ENCODE data around the gene SFT2D2. TPM values are rescaled to one million over a fixed set of nuclear protein-coding genes. Genes with fewer than 3 reads are reported as not detected.
A peak's percentile ranks its signal among the peaks of the same experiment; 100 is the strongest.

The SFT2D2 gene
- total RNA-seq, 1 donor from 2014 or later, result 87.6 TPM

DNA sequence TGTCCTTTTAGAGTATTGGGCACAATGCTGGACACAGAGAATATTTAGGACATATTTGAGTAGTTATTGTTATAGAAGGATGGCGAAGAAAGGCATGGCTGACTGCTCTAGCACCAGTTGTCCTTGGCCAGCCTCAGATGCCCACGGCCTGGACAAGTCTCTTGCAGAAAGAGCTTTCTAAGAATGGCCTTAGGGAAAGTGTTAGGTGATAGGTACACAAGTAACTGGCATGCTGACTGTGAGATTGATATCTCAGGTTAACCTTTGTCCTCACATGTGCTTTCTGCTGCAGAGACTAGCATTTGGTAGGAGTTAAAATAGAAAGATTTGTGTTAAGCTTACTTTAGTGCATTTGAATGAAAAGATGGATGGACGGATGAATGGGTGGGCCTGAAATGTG, 10.1 kb downstream of the SFT2D2 start:
- Histone ChIP-seq H3K27me3 (no peaks in the 10 kb centered on the region), H3K4me1 (peaks cover 15% of the 10 kb centered on the region), H3K4me3 (no peak overlapping the region), H3K36me3 (peaks cover 97% of the 10 kb centered on the region), H3K9me3 (no peaks in the 10 kb centered on the region), H3K27ac (no peak overlapping the region)
- DNase-seq (no peak), ATAC-seq (no peak)
- TF ChIP-seq, protein P1, sequence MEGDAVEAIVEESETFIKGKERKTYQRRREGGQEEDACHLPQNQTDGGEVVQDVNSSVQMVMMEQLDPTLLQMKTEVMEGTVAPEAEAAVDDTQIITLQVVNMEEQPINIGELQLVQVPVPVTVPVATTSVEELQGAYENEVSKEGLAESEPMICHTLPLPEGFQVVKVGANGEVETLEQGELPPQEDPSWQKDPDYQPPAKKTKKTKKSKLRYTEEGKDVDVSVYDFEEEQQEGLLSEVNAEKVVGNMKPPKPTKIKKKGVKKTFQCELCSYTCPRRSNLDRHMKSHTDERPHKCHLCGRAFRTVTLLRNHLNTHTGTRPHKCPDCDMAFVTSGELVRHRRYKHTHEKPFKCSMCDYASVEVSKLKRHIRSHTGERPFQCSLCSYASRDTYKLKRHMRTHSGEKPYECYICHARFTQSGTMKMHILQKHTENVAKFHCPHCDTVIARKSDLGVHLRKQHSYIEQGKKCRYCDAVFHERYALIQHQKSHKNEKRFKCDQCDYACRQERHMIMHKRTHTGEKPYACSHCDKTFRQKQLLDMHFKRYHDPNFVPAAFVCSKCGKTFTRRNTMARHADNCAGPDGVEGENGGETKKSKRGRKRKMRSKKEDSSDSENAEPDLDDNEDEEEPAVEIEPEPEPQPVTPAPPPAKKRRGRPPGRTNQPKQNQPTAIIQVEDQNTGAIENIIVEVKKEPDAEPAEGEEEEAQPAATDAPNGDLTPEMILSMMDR (IDR thresholded peaks at IDR 0.05), result no peak
- intact Hi-C loops (cut with DNase I), result no loop called here

DNA sequence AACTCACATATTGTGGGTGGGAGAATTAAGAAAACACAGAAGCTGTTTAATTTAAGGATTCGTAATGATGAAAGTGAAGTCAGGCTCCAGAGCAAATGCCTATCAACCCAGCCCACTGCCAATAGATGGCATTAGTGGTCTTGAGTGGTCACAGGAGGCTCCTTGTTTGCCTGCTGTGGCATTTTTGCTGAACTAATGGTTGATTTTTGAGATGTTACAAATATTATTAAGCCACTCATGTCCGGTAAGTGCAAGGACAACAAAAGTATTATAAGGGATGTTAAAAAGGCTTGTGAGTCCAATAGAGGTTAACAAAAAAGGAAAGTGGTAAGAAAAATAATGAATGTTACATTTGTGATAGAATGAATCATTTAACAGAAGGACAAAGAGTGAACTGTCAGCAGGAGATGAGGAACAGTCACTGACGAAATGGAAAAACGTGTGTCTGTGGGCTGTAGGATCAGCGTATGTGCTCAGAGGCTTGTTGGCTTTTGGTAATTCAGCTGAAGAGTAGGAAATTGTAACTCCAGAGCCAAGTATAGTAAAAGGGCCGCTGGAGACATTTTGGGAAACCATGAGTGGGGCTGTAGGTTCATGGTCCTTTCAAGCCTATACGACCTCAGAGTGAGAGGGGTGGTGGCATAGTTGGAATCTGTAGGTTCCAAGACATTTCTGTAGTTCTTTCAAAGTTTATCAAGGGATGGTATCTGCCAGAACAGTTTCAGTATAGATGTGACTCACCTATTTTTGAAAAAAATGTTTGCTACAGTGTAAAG, 11.2 kb downstream of the SFT2D2 start:
- Histone ChIP-seq H3K4me1 (peaks cover 15% of the 10 kb centered on the region), H3K4me3 (no peak overlapping the region), H3K27me3 (no peaks in the 10 kb centered on the region), H3K27ac (no peak overlapping the region), H3K9me3 (no peaks in the 10 kb centered on the region), H3K36me3 (peaks cover 87% of the 10 kb centered on the region)
- TF ChIP-seq, protein P1 (IDR thresholded peaks at IDR 0.05), result no peak
- no peak for DNase-seq
- intact Hi-C loops (cut with DNase I), result no loop called here
- ATAC-seq, result no peak

DNA sequence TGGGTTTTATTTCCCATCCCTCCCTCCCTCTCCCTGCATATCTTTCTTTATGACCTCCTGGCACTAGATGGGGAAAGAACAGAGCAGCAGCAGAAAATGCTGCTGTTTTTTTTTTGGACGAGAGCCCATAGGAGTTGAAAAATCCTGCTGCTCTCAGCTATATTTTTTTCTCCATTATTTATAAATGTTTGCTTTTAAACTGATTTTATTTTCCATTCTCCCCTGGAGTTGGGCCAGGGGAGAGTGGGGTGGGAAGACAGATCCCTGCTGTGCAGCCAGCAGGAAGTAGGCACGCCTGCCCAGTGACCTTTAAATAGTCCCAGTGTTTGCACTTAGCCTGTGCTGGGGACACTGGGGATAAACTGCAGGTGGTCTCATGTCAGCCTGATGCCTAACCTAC, 17.4 kb downstream of the SFT2D2 start:
- DNase-seq (no peak), ATAC-seq (peak; percentile 55)
- H3K36me3 ChIP-seq, result peaks cover 71% of the 10 kb centered on the region
- no peaks in the 10 kb centered on the region for H3K9me3 ChIP-seq
- TF ChIP-seq, protein P1 (IDR thresholded peaks at IDR 0.05), result no peak
- H3K27me3 ChIP-seq, result no peaks in the 10 kb centered on the region
- H3K4me3 ChIP-seq, result no peak overlapping the region
- H3K27ac ChIP-seq, result peak overlapping the region; percentile 70
- H3K4me1 ChIP-seq, result peaks cover 25% of the 10 kb centered on the region
- intact Hi-C loops (cut with DNase I), result no loop called here

DNA sequence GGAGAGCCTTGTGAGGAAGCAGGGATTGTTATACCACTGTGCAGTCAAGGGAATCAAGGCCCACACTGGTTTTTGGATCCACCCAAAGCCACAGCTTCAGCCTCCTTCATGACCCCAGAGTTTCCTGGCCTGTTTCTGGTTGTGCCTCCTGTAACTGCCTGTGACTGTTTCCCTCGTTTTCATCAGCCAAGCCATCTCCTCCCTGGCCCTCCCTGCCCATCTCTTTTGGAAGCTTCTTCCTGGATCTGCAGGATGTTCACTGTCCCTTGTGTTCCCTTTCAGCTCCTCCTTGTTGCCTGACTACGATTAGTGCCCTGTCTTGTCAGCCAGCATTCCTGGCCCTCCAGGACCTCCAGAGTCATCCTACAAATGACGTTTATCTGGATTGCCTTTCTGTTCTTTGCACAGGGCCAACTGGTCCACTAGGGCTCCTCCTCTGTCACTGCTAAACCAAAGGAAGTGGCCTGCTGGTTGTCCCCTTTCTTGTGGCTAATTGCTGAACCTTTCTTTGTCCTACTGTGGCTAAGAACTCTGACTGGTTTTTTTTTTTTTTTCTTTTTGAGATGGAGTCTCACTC, 17.9 kb downstream of the SFT2D2 start:
- DNase-seq (no peak), ATAC-seq (peak; percentile 30)
- Histone ChIP-seq H3K4me1 (peaks cover 25% of the 10 kb centered on the region), H3K27me3 (no peaks in the 10 kb centered on the region), H3K27ac (peak overlapping the region; percentile 70), H3K36me3 (peaks cover 66% of the 10 kb centered on the region), H3K4me3 (no peak overlapping the region), H3K9me3 (no peaks in the 10 kb centered on the region)
- TF ChIP-seq, protein P1 (IDR thresholded peaks at IDR 0.05), result no peak
- intact Hi-C loops (cut with DNase I), result no loop called here

DNA sequence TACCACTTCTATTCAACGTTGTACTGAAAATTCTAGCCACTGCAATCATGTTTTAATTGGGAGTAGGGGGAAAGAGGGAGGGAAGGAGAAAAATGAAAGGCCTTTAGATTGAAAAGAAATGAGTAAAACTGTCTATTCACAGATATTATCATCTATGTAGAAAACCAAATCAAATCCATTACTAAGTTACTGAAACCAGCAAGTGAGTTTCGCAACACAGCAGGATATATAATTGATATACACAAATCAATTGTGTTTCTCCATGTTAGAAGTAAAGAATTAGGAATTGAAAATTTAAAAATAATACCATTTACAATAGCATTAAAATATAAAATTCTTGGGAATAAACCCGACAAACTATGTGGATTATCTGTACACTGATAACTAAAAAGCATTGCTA, 19.2 kb downstream of the SFT2D2 start:
- Histone ChIP-seq H3K4me1 (peaks cover 25% of the 10 kb centered on the region), H3K9me3 (no peaks in the 10 kb centered on the region), H3K4me3 (no peak overlapping the region), H3K27ac (peak overlapping the region; percentile 70), H3K36me3 (peaks cover 64% of the 10 kb centered on the region), H3K27me3 (no peaks in the 10 kb centered on the region)
- ATAC-seq (no peak), DNase-seq (no peak)
- TF ChIP-seq, protein P1 (IDR thresholded peaks at IDR 0.05), result no peak
- intact Hi-C loops (cut with DNase I), result no loop called here

Measured in upper lobe of right lung (tissue), 1 donor.